Femur (tissue), 1 donor: ENCODE results near the gene NDUFA12.
"Not testable (repeated sequence)": the region's sequence is repeated elsewhere in the genome, so short reads cannot be mapped to it uniquely, and the experiment has no call there.

Source experiments
- DNase-seq: peaks from one replicate; pipeline ENCODE4 v3.0.0-alpha.2; 2017

Gene NDUFA12

GRCh38 chr12:95003213-95003920, at the start of gene NDUFA12:
TSS of gene NDUFA12 (minus strand) at chr12:95003697. CDS start at chr12:95003680, 17 bp downstream.
- DNase-seq, result peak; percentile 98

- DNase-seq, result no peak
These were observed 47.7 kb upstream of the NDUFA12 start for GRCh38 chr12:95051241-95051640.

GRCh38 chr12:95037906-95038305, 34.4 kb upstream of the NDUFA12 start:
- DNase-seq, result no peak

- DNase-seq, result no peak
These were observed 31.3 kb upstream of the NDUFA12 start for GRCh38 chr12:95034750-95035149.

GRCh38 chr12:95022477-95022876, 19.0 kb upstream of the NDUFA12 start:
- DNase-seq, result no peak

- no peak for DNase-seq
These were observed 14.0 kb upstream of the NDUFA12 start for GRCh38 chr12:95017482-95017881.

DNA sequence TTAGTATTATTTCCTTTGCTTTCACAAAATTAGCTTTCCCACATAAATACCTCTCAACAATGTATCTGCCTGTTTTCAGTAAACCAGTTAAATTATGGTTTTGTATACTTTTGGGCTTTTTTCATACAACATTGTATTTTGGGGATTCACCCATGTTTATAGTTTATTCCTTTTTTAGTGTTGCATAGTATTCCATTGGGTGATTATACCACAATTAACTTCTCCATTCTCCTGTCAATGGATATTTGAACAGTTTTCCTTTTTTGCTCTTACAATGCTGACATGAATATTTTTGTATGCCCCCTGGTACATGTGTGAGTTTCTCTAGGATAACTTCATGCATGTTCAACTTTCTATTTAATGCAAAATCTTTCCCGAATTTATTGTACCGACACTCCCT, 12.6 kb upstream of the NDUFA12 start:
- no peak for DNase-seq

DNA sequence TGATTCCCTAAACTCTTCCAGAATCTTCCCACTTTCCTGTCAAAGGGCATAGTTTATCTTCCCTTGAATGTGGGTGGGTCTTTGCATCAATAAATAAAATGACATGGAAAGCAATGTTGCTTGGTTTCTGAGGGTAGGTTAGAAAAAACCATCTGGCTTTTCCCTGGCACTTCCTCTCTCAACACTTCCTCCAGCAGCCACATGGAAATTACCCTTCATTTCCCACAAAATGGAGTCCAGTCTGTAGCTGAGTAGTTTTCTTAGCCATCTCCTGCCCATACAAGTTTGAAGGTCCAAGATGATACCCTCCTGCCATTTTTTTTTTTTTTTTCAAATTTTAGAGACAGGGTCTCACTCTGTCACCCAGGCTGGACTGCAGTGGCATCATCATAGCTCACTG, 11.1 kb upstream of the NDUFA12 start:
- no peak for DNase-seq

DNA sequence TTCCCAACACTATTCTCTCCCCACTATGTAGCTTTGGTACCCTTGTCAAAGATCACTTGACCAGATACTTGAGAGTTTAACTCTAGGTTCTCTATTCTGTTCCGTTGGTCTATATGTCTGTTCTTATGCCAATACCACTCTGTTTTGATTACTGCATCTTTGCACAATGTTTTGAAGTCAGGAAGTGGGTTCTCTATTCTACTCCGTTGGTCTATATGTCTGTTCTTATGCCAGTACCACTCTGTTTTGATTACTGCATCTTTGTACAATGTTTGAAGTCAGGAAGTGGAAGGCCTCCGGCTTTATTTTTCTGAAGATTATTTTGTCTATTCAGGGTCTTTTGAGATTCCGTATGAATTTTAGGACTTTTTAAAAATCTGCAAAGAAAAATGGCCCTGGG, 2.7 kb upstream of the NDUFA12 start:
- DNase-seq, result no peak

DNA sequence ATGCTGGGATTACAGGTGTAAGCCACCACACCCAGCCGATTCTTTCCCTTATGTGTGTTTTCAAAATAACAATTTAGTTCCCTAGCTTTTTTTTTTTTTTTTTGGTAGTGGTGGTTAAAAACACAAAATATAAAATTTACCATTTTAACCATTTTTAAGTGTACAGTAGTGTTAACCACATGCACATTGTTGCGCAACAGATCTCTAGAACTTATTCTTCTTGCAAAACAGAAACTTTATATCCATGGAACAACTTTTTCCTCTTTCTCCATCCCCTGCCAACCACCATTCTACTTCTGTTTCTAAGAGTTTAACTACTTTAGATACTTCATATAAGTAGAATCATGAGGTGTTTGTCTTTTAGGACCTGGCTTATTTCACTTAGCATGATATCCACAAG, 1.1 kb upstream of the NDUFA12 start:
- DNase-seq, result no peak

DNA sequence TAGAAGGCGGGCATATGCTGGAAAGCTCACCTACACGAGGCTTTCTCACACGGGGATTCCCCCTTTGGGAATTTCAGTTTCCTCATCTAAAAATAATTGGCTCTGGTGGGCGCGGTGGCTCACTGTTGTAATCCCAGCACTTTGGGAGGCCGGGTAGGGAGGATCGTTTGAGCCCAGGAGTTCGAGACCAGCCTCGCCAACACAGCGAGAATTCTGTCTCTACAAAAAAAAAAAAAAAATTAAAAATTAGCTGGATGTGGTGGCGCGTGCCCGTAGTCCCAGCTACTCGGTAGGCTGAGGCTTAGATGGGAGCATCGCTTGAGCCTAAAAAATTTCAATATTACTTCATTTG, 400 bp upstream of the NDUFA12 start:
- DNase-seq, result no peak

GRCh38 chr12:95002754-95003153, 743 bp downstream of the NDUFA12 start:
- DNase-seq, result no peak

DNA sequence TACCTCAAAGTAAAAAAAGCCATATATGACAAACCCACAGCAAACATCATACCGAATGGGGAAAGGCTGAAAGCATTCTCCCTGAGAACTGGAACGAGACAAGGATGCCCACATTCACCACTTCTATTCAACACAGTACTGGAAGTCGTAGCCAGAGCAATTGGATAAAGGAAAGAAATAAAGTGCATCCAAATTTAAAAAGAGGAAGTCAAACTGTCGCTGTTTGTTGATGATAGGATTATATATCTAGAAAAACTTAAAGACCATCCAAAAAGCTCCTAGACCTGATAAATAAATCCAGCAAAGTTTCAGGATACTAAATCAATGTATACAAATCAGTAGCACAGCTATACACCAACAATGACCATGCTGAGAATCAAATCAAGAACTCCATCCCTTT, 5.2 kb downstream of the NDUFA12 start:
- DNase-seq, result no peak

DNA sequence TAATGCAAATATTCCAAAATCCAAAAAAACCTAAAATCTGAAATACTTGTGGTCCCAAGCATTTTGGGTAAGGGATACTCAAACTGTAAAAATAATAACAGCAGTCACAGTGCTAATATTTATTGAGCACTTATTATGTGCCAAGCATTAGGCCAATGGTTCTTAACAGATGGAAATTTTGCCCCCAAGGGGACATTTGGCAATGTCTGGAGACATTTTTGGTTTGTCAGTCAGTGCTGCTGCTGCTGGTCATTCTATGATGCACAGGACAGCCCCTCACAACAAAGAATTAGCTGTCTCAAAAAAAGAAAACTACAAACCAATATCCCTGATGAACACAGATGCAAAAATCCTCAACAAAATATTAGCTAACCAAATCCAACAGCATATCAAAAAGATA, 5.8 kb downstream of the NDUFA12 start:
- DNase-seq, result no peak

- DNase-seq, result no peak
These were observed 6.4 kb downstream of the NDUFA12 start for GRCh38 chr12:94997061-94997460.

- no peak for DNase-seq
These were observed 9.2 kb downstream of the NDUFA12 start for GRCh38 chr12:94994312-94994711.

GRCh38 chr12:94993855-94994254, 9.6 kb downstream of the NDUFA12 start:
- DNase-seq, result not testable (repeated sequence)

DNA sequence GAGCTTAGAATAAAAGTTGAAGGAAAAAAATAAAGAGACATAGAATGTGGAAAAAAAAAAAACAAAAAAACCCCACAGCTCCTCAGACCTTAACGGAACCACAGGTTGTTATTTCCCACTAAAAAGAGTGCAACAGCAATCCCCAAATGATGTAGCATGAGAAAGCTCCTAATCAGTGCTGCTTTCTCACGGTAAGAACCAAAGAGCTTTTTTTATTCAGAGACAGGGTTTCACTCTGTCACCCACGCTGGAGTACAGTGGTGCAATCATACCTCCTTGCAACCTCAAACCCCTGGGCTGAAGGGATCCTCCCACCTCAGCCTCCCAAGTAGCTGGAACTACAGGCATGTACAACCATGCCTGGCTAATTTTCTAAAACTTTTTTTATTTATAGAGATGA, 13.3 kb downstream of the NDUFA12 start:
- DNase-seq, result no peak

DNA sequence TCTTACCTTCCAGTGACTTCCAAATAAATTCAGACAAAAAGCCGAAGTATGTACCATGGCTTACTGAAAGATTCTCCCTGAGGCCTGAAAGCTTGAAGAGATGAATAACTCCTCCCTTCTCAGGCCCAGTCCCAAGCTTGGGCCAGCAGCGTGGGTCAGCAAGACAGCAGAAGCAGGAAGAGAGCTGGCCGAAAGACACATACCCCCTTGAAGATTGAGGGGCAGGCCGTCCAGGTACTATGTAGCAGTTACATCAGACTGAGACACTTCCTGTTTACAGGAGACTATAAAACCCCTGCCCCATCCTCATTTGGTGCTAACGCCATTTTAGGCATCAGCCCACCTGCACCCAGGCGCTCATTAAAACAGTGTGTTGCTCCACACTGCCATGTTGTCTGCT, 15.0 kb downstream of the NDUFA12 start:
- no peak for DNase-seq

DNA sequence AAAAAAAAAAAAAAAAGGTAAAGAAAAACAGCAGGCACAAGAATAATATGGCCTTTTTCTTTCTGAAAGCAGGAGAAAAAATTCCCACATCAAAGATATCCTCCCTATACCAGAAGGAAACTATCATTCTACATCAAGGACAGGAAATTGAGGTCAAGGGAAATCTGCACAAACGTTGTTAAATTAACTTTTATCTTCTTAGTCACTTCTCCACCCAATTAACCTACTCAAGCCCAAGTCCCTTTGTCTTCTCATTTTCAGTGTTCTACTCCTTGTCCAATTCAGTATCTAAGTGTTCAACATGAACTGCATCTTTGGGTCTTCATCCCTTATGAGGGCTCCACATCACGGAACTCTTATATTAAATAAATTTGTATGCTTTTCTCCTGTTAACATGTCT, 15.7 kb downstream of the NDUFA12 start:
- DNase-seq, result no peak

GRCh38 chr12:94987076-94987669, 16.3 kb downstream of the NDUFA12 start:
- no peak for DNase-seq

DNA sequence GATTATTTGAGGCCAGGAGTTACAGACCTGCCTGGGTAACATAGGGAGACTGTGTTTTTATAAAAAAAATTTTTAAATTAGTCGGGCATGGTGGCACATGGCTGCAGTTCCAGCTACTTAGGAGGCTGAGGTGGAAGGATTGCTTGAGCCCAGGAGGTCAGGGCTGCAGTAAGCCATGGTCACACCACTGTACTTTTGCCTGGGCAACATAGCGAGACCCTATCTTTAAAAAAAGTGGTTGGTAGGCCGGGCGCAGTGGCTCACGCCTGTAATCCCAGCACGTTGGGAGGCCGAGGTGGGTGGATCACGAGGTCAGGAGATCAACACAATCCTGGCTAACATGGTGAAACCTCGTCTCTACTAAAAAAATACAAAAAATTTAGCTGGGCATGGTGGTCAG, 18.4 kb downstream of the NDUFA12 start:
- DNase-seq, result not testable (repeated sequence)

- no peak for DNase-seq
These were observed 20.2 kb downstream of the NDUFA12 start for GRCh38 chr12:94983321-94983720.

DNA sequence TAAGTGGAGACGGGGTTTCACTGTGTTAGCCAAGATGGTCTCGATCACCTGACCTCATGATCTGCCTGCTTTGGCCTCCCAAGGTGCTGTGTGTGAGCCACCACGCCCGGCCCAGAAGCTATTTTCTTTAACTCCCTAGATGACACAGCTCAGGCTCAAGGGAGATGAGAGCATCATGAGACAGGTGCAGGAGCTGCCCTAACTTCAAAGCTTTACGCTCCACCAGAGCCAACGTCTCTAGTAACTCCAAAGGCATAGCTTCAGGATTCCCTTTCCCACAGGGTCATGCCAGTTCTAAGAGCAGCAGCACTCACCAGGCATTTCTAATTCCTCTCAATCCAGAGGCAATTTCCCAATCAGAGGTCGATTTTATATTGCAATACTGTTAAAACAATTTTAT, 21.0 kb downstream of the NDUFA12 start:
- DNase-seq, result no peak

GRCh38 chr12:94980577-94980976, 22.9 kb downstream of the NDUFA12 start:
- no peak for DNase-seq
